ENCODE results near the gene LBHD2.

Gene LBHD2

DNA sequence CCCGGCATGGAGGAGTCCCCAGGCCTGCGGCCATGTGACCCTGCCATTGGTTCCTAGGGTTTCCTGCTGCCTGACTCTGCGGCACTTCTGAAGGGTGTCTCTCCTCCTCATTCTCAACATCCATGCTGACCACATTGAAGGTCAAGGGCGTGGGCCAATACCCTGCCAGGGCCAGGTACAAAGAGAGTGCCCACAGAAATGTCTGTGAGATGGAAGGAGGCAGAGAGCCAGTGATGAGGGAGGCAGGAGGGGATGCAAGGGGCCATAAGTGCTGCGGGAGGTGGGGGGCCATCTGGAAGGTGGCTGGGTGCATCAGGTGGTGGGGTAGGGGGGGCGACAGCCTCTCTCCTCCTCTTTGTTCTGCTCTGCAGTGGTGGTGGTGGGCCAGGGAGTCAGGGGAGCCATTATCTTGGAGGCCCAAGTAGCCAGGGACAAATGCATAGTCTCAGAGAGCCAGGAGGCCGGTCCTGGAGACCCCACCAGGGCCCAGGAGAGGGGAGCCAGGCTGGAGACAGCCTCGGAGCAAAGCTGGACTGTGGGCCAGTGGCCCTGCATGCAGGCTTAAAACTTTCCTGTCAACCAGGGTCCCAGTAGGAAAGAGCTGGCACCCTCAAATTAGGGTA, 13.6 kb upstream of the LBHD2 start:
- no peak for DNase-seq

DNA sequence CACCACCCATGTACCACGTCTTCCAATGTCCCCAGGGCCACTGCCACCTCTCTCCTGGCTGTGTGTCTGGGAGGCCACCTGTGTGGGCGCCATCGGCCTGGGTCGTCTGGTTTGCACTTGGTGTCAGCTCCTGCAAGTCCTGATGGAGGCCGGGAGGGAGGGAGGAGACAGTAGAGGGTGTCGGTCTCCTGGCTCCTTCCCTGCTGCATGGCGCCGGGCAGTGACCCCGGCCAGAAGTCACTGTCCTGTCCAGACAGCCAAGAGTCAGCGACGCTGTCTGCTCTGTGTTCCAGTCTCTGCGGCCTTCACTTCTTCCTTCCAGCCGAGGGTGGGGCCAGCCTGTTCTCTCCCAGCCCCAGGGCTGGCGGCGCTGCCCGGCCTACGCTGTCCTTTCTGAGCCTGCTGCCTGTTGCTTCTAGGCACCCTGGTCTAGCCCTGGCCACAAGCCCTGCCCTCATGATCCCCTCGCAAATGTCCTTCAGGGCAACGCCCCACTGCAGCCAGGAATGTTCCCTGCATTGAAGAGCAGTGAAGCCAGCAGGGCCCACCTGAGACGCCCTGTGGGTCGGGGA, 13.0 kb upstream of the LBHD2 start:
- DNase-seq: no peak

DNA sequence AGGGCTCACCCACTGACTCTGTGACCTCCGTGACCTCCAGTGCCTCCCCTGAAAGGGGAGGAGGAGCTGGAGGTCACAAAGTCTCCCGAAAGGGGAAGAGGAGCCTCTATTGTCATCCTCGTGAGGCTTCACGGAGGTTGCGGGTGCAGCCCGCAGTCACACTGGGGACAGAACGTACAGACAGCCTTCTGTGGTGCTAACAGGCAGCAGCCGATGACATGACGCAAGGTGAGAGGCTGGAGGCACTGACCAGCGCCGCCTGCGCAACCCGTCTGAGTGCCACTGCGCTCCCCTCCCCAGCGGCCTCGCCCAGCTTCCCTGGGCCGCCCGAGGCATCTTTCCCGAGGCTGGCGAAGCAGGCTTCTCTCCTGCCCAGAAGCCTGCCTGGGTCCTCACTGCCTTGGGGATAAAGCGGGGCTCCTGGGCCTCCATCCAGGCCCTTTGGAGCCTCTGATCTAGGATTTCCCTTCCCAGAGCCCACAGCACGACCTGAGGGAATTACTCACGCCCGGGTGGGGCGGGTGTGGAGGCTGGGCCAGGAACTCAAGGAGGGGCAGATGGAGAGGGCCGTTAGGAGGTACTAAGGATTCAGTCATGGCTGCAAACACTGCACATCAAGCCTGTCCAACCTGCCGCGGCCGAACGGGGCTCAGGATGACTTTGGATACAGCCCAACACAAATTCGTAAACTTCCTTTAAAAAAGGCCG, 12.3 kb upstream of the LBHD2 start:
- no peak for DNase-seq

DNA sequence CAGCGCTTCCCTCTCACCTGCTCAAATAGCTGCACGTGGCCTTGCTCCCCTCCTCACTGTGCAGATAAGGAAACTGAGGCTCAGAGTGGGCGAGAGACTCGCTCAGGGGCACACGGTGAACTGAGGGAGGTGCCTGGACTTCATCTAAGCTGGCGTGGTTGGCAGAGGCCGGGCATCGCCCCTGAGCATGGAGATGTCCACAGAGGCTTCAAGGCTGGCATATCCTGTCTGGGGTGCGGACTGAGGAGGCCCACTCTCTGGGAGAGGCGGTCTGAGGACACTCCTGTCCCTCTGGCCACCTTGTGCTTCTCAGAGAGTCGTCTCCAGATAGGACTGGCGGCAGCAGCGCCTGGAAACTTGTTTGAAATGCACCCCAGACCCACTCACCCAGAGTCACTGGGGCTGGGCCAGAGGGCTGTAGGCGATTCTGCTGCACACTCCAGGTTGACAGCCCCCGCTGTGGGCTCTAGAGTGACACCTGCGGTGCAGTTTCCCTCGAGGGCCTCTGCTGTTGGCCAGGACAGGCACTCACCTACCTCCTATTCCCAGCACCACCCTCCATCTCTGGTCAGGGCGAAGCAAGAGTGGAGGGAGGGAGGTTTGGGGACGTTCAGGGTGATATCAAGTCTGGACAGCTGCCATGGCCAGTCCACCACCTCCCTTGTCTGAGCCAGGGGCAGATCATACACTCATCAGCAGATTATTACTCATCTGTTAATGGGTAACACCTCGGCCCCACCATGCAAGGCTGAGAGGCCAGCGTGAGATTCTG, 11.2 kb upstream of the LBHD2 start:
- no peak for DNase-seq

DNA sequence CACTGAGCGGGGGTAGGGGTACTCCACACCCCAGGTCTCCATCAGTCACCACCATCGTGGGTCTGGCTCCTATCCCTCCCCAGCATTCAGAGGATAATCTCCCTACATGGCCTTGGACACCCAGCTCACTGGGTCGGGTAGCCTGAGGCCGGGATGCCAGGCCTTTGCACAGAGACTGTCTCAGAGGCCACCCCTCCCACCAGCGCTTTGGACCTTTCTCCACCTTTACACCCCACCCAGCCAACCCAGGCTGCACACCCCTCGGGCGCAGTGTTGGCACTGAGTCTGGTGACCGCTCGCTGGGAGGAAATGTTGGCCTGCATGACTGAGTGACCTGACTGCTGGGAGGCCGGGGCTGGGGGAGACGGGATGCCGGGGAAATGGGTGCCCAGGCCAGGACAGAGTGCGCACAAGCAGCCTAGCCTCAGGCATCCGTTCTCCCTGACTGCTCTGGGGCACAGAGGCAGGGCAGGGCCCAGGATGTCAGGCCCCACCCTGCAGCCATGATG, 10.6 kb upstream of the LBHD2 start:
- no peak for DNase-seq

- DNase-seq: no peak
Measured at GRCh38 chr14:103073876-103074728, 9.9 kb upstream of the LBHD2 start.

DNA sequence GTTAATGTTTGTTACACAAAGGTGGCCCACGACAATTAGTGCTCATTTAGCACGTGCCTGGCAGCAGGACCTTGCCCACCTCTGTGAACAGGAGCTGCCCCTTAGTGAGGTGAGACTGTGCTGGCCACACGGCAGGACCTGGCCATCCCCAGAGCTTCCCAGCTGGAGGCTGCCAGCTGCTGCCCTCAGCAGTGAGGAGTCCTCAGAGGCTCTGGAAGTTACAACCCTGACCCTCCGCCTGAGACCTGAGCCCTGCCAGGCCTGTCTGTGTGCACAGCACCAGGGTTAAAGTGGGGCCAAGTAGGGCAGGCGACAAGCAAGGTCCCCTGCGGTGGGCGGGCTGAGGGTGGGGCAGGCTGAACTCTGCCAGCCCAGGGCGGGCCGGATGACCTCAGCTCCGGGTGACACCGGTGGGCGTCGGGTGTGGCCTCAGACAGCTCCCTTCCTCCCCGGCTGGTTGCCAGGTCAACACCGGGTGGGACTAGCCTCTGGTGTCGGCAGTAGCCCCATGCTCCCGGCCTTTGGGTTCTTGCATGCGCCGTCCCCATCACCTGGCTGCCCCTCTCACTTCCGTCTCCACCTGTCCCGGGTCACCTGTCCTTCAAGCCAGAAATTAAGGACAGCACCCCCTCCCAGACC, 9.2 kb upstream of the LBHD2 start:
- DNase-seq: no peak

GRCh38 chr14:103078420-103078749, 5.6 kb upstream of the LBHD2 start:
- DNase-seq: peak; percentile 58

GRCh38 chr14:103078860-103079587, 5.0 kb upstream of the LBHD2 start:
- DNase-seq: no peak

GRCh38 chr14:103081951-103082350, 2.1 kb upstream of the LBHD2 start:
- no peak for DNase-seq

- no peak for DNase-seq
Measured at GRCh38 chr14:103085106-103086091, 1.4 kb downstream of the LBHD2 start.

DNA sequence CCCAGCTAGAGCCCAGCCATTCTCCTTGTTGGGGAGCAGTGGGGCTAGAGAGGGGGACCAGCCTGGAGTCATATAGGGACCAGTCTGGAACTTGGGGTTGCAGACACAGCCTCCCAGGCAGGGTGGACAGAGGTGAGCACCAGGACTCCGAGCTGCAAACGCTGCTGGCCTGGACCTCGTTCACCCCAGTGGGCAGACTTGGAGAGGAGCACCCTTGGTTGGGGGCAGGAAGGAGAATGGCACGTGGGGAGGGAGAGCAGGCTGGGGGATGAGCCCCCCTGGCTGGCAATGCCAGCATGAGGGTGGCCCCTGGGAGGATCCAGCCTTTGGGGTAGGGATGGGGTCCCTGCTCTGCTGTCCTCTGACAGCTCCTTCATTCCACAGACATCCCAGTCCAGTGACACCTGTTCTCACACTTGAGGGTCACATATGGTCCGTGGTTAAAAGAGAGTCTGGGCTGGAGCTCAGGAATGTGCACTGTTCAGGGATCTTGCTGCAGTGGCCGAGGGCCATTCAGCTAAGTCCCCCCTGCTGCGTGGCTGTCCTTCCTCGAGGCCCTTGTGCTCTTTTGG, 2.8 kb downstream of the LBHD2 start:
- no peak for DNase-seq

- no peak for DNase-seq
Measured at GRCh38 chr14:103087343-103087835, 3.4 kb downstream of the LBHD2 start.

DNA sequence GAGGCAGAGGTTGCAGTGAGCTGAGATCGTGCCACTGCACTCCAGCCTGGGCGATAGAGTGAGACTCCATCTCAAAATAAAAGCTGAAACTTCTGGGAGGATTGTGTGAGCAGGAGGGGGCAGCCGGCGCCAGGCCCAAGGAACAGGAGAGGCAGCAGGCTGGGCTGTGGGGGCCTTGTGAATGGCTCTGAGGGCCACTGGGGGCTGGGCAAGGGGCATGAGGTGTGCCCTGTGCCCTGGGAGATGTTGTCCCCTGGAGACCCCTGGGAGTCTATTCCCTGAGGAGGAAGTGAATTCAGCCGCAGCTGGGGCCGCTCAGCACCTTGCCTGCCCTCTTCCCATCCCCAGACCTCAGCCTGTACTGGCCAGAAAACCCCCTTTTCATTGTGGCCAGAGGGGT, 4.9 kb downstream of the LBHD2 start:
- DNase-seq: no peak

DNA sequence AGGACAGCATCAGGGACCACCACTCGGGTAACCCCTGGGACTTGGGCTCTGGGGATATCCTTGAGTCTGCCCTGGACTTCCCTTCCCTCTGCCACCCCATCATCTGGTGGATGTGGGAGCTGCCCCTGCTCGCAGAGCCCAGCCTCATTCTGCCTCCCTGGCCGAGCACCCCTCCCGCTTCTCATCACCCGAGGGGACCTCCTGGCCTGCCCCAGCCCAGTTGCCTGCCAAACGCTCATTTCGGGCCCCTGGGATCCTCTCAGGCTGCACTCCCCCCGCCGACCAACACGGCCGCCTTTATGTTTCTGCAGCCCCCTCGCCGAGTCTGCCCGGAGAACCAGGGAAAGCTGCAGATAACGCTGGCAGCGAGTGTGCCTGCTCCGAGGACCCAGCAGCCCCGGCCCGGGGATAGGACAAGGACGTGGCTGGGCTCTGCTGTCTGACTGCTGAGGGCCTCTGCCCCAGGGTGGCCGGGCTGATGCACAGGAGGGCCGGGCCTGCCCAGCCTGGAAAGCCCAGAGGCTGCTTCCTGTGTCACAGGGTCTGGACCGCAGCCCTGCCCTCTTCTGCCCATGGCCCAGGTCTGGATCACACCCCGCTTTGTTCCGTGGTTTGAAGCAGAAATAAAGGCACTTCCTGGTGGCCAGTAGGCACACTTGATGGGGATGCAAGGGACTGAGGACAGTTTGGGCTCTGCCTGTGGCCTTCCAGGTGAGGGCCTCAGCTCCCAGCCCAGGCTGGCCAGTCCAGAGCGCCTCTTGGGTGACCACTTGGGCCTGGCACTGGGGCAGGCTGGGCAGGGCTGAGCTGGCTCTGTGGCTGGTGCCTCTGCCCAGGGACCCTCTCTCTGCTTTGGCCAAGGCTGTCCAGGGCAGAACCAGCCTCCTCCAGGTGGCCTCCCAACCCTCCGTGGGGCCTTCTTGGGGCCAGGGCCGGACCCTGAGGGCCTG, 5.7 kb downstream of the LBHD2 start:
- DNase-seq: no peak

DNA sequence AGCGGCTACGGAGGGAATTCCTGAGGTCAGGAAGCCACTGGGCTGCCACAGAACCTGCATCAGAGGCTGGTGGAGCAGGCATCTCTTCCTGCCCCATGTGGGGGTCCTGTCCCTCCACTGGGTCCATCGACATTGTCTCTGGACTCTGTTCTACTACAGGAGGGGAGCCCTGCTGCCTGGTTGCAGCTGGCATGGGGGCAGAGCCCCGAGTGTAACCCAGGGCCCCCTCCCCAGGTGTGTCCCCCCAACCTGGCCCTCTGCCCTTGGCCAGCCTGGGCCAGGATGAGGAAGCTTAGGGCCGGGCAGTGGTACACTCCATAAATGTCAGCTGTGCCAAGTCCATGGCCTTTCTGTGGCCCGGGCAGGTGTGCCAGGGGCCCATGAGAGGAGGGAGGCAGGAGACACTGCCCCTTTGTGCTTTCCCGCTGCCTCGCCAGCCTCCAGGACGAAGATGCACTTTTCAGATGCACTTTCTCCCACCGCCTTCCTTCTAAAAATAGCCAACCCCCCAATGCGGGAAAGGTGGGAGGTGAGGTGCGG, 6.5 kb downstream of the LBHD2 start:
- DNase-seq: no peak

DNA sequence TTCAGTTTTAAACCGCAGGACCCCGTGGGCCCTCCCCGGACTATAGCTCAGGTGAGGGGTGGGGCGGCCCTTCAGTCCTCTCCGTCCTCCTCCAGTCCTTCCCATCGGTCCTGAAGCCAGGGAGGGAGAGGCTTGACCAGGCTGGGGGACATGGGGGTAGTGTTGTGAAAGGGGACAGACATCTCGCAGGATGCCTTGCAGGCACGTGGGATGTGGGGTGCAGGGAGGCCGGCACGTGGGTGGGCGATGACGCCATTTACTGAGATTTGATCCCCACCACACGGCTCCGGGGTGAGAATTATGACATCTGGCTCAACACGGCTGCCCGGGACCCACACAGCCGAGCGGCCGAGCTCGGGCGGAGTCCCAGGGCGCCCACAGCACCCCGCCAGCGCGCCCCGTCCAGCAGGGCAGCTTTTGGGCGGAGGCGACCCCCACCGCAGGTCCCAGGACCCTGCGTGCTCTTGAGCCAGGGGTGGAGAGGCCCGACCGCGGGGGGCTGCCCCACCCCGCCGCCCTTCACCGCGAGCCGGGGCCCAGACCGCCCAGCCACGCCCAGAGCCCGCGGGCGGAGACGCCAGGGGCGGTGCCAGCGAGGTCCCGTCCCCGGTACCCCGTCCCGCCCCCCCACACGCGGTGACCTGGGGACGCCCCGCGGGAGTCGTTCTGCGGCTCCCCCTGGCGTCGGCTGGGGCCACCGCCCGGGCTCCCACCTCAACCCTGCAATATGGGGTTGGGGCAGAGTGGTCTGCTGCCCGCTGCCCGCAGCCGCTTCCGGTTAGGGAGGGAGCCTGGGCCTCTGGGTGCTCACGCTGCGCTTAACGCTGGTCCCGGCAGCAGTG, 7.3 kb downstream of the LBHD2 start:
- peak; percentile 69 for DNase-seq

Measured in activated effector memory CD4-positive, alpha-beta T cell treated with Interleukin-2 at 50 U/mL for 16 hours (primary cell).